Spleen (tissue), 7 donors: ENCODE results near the gene AP1AR.

Experiments used
- CTCF ChIP-seq, 11 experiments: fragments of 200-600 bp in 7 of 11; fragments of 450-650 bp in 4 of 11; sonication (generic) in 4 of 11; IDR thresholded peaks in 8 of 11; conservative IDR thresholded peaks in 3 of 11; 1 replicate in 7 of 11; 2 replicates in 4 of 11; pipeline versions ENCODE4 v1.4.0 to v1.8.0; 2016 to 2021; ENCODE audit warnings: antibody characterized with exemption in 11 of 11, inconsistent platforms in 4 of 11, mild to moderate bottlenecking in 1 of 11
- POLR2A ChIP-seq, 3 donors: fragments of 450-650 bp; IDR thresholded peaks; one replicate each; pipeline ENCODE4 v1.5.1; 2017; ENCODE audit warnings: antibody characterized with exemption in 3 of 3, mild to moderate bottlenecking in 1 of 3
- POLR2AphosphoS5 ChIP-seq, 3 donors: sonication (generic); formaldehyde crosslinking; IDR thresholded peaks; one replicate each; pipeline ENCODE4 v1.5.1; 2017; ENCODE audit warnings: antibody characterized with exemption in 3 of 3
- donor health status: DM: no; HTN: no; CAD: no; lungs with moderate emphysema.
- donor health status: DM: no; HTN: no; CAD: no.
- donor health status: DM: no; HTN: no; CAD: no.

DNA sequence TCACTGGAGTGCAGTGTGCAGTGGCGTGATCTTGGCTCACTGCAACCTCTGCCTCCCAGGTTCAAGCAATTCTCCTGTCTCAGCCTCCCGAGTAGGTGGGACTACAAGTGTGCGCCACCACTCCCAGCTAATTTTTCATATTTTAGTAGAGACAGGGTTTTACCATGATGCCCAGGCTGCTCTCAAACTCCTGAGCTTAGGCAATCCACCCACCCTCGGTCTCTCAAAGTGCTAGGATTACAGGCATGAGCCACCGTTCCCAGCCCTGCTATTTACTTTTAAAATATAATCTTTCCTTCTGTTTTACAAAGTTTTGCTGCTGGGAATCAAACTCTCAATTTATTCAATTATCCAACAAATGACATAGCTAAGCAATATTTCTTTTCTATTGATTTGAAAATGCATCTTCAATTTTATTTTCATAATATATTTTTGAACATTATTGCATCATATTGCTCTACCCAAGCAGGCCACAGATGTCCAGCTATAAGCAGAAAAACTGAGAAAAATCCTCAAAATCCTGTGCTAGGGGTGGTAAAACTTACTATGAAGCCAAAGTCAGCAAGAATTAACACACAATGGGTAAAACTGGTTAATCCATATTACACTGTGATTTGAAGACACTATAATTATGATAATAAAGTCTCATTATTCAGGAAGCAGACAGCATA is 48.9 kb downstream of the AP1AR start:
- TF ChIP-seq CTCF (IDR thresholded peaks at IDR 0.05 in 8 of 11, conservative IDR thresholded peaks at IDR 0.05 in 3 of 11) (no peak), POLR2A (IDR thresholded peaks at IDR 0.05) (no peak), POLR2AphosphoS5 (IDR thresholded peaks at IDR 0.05) (no peak)
